ENCODE data around the gene PLXDC2.

The PLXDC2 gene

DNA sequence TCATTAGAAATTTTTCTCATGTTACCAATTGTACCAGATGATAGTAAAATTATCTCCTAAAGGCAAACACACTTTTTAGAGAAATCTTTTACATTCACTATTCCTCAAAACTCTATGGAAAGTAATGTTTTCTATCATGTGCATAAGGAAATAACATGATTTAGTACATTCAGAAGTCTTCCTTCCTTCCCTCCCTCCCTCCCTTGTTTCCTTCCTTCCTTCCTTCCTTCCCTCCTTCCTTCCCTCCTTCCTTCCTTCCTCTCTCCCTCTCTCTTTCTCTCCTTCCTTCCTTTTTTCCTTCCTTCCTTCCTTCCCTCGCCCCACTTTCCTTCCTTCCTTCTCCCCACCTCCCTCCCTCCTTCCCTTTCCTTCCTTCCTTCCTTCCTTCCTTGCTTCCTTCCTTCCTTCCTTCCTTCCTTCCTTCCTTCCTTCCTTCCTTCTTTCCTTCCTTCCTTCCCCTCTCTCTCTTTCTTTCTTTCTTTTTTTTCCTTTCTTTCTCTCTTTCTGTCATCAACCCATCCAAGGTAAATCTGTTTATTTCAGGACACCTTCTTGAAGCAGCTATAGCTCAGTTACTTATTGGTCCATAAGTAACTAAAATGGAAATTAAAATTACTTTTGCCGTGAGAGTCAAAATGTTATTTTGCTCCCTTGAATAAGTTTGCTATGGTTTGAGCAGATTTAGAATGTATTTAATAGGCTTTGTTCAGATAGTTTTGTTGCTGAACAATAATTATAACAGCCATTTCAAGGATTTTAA, 197.9 kb downstream of the PLXDC2 start:
- DNase-seq (ENCODE audit: low read depth), result no peak
- TF ChIP-seq, protein P1, sequence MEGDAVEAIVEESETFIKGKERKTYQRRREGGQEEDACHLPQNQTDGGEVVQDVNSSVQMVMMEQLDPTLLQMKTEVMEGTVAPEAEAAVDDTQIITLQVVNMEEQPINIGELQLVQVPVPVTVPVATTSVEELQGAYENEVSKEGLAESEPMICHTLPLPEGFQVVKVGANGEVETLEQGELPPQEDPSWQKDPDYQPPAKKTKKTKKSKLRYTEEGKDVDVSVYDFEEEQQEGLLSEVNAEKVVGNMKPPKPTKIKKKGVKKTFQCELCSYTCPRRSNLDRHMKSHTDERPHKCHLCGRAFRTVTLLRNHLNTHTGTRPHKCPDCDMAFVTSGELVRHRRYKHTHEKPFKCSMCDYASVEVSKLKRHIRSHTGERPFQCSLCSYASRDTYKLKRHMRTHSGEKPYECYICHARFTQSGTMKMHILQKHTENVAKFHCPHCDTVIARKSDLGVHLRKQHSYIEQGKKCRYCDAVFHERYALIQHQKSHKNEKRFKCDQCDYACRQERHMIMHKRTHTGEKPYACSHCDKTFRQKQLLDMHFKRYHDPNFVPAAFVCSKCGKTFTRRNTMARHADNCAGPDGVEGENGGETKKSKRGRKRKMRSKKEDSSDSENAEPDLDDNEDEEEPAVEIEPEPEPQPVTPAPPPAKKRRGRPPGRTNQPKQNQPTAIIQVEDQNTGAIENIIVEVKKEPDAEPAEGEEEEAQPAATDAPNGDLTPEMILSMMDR (IDR thresholded peaks at IDR 0.05; ENCODE audit: control insufficient read depth, insufficient read depth, low read depth, low read length, missing control alignments), result no peak

DNA sequence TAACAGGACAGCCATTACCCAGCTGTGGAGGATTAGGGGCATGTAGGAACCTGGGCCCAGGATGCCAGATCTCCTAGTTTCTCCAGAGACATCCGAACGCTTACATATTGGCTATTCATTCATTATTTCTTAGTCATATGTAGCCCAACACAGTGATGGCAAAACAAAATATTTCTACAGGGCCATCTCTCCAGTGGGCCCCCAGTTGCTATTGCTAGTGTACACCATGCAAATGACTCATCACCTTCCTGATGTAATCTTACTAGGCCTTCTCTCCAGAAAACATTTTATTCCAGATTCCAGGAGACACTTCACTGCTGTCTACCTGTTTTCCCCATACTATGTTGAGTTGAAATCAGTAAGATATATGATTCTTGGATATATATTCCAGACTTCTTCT, 201.7 kb downstream of the PLXDC2 start:
- no peak overlapping the region for H3K4me3 ChIP-seq (ENCODE audit: control insufficient read depth, low read depth, low read length)
- TF ChIP-seq, protein P1 (IDR thresholded peaks at IDR 0.05; ENCODE audit: control insufficient read depth, insufficient read depth, low read depth, low read length, missing control alignments), result no peak
- no peak for DNase-seq (ENCODE audit: low read depth)

More for the DNA sequence above, 197.9 kb downstream of the PLXDC2 start:
- no peak overlapping the region for H3K4me3 ChIP-seq (ENCODE audit: control insufficient read depth, low read depth, low read length)

DNA sequence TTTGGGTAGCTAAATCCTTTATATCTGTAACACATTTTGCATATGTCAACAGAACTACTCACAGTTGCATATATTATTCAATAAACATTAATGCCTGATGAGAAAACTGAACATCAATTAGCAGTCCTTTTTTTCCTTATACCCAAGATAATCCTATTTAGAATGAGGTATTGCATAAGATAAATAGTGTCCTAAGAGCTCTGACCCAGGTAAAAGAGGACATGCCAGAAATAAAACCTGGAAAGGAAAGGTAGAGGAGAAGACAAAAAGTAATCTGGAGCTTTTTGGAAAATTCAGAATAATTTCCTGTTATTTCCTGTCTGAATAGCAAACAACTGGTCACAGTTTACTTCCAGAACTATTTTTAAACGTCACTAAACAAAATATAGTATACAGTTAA, 204.4 kb downstream of the PLXDC2 start:
- no peak overlapping the region for H3K4me3 ChIP-seq (ENCODE audit: control insufficient read depth, low read depth, low read length)
- DNase-seq (ENCODE audit: low read depth), result no peak
- TF ChIP-seq, protein P1 (IDR thresholded peaks at IDR 0.05; ENCODE audit: control insufficient read depth, insufficient read depth, low read depth, low read length, missing control alignments), result no peak

DNA sequence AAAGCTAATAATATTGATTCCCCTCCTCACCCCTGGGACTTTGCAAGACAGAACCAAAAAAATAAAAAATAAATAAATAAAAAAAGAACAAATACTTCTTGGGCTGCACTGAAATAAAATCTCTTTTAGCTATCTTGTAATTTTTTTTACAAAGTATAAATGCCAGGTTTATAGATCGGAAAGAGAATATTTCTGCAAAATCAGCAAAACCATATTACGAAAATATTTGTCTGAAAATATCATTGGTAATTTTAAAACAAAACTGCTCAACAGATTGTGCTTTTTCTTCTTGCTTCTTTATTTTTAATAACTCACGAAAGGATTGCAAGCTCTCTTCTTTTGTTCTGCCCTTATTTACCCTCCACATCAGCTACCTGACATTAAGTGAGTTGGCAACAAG, 213.3 kb downstream of the PLXDC2 start:
- no peak for DNase-seq (ENCODE audit: low read depth)
- H3K4me3 ChIP-seq (ENCODE audit: control insufficient read depth, low read depth, low read length), result no peak overlapping the region
- TF ChIP-seq, protein P1 (IDR thresholded peaks at IDR 0.05; ENCODE audit: control insufficient read depth, insufficient read depth, low read depth, low read length, missing control alignments), result no peak

DNA sequence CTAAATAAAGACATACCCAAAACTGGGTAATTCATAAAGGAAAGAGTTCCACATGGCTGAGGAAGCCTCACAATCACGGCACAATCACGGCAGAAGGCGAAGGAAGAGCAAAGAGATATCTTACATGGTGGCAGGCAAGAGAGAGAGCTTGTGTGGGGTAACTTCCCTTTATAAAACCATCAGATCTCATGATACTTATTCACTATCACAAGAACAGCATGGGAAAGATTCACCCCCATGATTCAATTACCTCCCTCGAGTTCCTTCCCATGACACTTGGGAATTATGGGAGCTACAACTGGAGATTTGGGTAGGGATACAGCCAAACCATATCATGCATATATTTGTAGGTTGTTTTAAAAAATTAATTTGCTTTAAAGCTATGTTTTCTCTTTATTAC, 217.2 kb downstream of the PLXDC2 start:
- DNase-seq (ENCODE audit: low read depth), result no peak
- no peak overlapping the region for H3K4me3 ChIP-seq (ENCODE audit: control insufficient read depth, low read depth, low read length)
- TF ChIP-seq, protein P1 (IDR thresholded peaks at IDR 0.05; ENCODE audit: control insufficient read depth, insufficient read depth, low read depth, low read length, missing control alignments), result no peak

DNA sequence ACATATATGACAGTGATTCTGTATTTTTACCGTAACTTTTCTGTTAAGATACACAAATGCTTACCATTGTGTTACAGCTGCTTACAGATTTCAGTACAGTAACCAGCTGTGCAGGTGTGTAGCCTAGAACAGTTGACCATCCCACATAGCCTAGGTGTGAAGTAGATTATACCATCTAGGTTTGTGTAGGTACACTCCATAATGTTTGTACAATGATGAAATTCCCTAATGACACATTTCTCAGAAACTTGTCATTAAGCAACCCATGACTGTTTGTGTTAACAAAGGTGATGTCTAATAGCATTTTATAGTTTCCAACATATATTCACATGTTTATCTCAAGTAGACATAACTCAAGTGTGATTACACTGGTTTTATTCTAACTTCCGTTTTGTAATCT, 218.5 kb downstream of the PLXDC2 start:
- no peak overlapping the region for H3K4me3 ChIP-seq (ENCODE audit: control insufficient read depth, low read depth, low read length)
- no peak for DNase-seq (ENCODE audit: low read depth)
- TF ChIP-seq, protein P1 (IDR thresholded peaks at IDR 0.05; ENCODE audit: control insufficient read depth, insufficient read depth, low read depth, low read length, missing control alignments), result no peak
